ENCODE results near the gene CHCHD6. TPM values are rescaled to one million over a fixed set of nuclear protein-coding genes. Genes with fewer than 3 reads are reported as not detected.

The CHCHD6 gene
- total and polyA plus RNA-seq, 2 of the 4 experiments (the other 2 are of a cell fraction) = 18.8 to 28.9 TPM

DNA sequence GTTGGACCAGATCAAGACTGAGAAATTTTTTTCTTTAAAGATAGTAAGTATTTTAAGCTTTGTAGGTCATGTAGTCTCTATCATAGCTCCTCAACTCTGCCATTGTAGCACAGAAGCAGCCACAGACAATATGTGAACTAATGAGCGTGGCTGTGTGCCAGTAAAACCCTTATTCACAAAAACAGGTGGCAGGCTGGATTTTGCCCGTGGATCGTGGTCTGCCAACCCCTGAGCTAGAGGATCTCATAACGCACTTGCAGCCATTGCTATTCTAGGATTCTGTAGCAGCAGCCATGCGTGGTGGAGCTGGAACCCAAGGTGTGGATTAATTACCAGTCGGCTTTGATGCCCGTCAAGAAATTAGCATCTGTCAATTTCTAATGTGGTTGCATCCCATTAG is 210.2 kb downstream of the CHCHD6 start:
- POLR2A ChIA-PET (ENCODE audit: unreplicated experiment) = no interaction called here
- intact Hi-C loops (cut with micrococcal nuclease) (no loop called here), dilution Hi-C loops (cut with HindIII; ENCODE audit: low sequenced_read_pairs, unreplicated experiment) (no loop called here), in situ Hi-C loops (cut with MboI; ENCODE audit: low sequenced_read_pairs) (no loop called here)
- Histone ChIP-seq H3K14ac (replicated peaks; ENCODE audit: low read depth, low read length) (no peak overlapping the region), H3K4me3 (ENCODE audit: insufficient read depth, low read depth, low read length) (no peak overlapping the region), H3K27ac (ENCODE audit: insufficient read depth, low read length) (no peak overlapping the region), H2AFZ (replicated peaks; ENCODE audit: low read length, poor library complexity) (no peak overlapping the region), H3K4ac (ENCODE audit: low read depth, low read length) (no peak overlapping the region), H3K18ac (ENCODE audit: low read depth, low read length) (no peak overlapping the region), H4K8ac (ENCODE audit: low read depth in 2 of 2, low read length in 2 of 2) (no peak overlapping the region), H3K36me3 (ENCODE audit: control insufficient read depth, insufficient read depth, low read length) (no peaks in the 10 kb centered on the region), H3K9me1 (ENCODE audit: insufficient read depth, low read length) (peaks cover 21% of the 10 kb centered on the region), H2BK20ac (ENCODE audit: low read depth, low read length) (no peak overlapping the region), H2AK9ac (replicated peaks; ENCODE audit: low read depth, low read length, poor library complexity) (no peak overlapping the region), H3K9me3 (ENCODE audit: control insufficient read depth, insufficient read depth, low read length) (no peaks in the 10 kb centered on the region), H2BK15ac (ENCODE audit: low read depth, low read length) (no peak overlapping the region), H3K27me3 (ENCODE audit: control insufficient read depth, insufficient read depth, low read length) (no peaks in the 10 kb centered on the region), H3K23ac (ENCODE audit: low read depth, low read length) (no peak overlapping the region), H3K9ac (ENCODE audit: low read depth, low read length) (no peak overlapping the region), H4K5ac (ENCODE audit: low read depth, low read length) (no peak overlapping the region), H3K56ac (ENCODE audit: extremely low read depth, insufficient read depth, low read length) (no peak overlapping the region), H2BK120ac (ENCODE audit: low read depth, low read length) (no peak overlapping the region), H4K91ac (ENCODE audit: insufficient read depth, low read depth, low read length) (no peak overlapping the region), H4K20me1 (ENCODE audit: insufficient read depth, low read length) (no peaks in the 10 kb centered on the region), H3K4me2 (ENCODE audit: low read depth, low read length) (no peak overlapping the region), H3K4me1 (ENCODE audit: control insufficient read depth, insufficient read depth, low read length) (peaks cover 6% of the 10 kb centered on the region; the same call in 1 of the 2 replicates), H3K79me1 (ENCODE audit: low read depth in 1 of 2, low read length in 2 of 2) (peaks cover 0 to 11% of the 10 kb centered on the region in 2 experiments; a peak in 2 of 4 replicates), H2BK5ac (ENCODE audit: low read depth, low read length, poor library complexity, severe bottlenecking) (no peak overlapping the region), H2AK5ac (ENCODE audit: low read depth, low read length) (no peak overlapping the region)
- no peak for DNase-seq
- 93% methylated on average over 2 of the region's 7 CpGs; no CpG with 5 or more reads in 1 of the 2 experiments for WGBS, 2 experiments (ENCODE audit: extremely low coverage in 2 of 2, insufficient read length in 1 of 2)
- BruUV-seq (replicated peaks) = no TSS peak
- TF ChIP-seq USF2 (IDR thresholded peaks at IDR 0.05; ENCODE audit: low read depth, low read length) = no peak
- no peak for TF ChIP-seq CTCF (conservative IDR thresholded peaks at IDR 0.05; ENCODE audit: low read depth, low read length)
- TF ChIP-seq MXI1 (IDR thresholded peaks at IDR 0.05; ENCODE audit: borderline replicate concordance, low read depth, low read length) = no peak
- no peak for TF ChIP-seq BHLHE40 (IDR thresholded peaks at IDR 0.05; ENCODE audit: low read depth, low read length)
- TF ChIP-seq SMC3 (IDR thresholded peaks at IDR 0.05; ENCODE audit: low read depth, low read length) = no peak
- TF ChIP-seq MAFK (IDR thresholded peaks at IDR 0.05; ENCODE audit: low read depth, low read length) = no peak
- TF ChIP-seq RFX5 (IDR thresholded peaks at IDR 0.05; ENCODE audit: low read depth, low read length) = no peak
- TF ChIP-seq FOS (IDR thresholded peaks at IDR 0.05; ENCODE audit: low read depth, low read length) = no peak
- TF ChIP-seq MAZ (IDR thresholded peaks at IDR 0.05; ENCODE audit: borderline replicate concordance, low read depth, low read length) = no peak
- ATAC-seq (ENCODE audit: low read depth) = no peak
- CTCF ChIA-PET = no interaction called here

All from IMR-90 (cell line).